Stimulated activated CD8-positive, alpha-beta memory T cell treated with anti-CD3 and anti-CD28 coated beads, Interleukin-4, amount 100 ng/mL, for 1 hour (primary cell): ENCODE data around the gene ALG3.
A peak's percentile ranks its signal among the peaks of the same experiment; 100 is the strongest.

ENCODE experiments used
- DNase-seq, 2 donors: peaks; one replicate each; pipeline ENCODE4 v3.0.0-alpha.2; 2020; ENCODE audit warnings: low read depth in 2 of 2, low spot score in 1 of 2

The ALG3 gene

GRCh38 chr3:184236033-184236410 lies 12.7 kb downstream of the ALG3 start:
- DNase-seq = no peak

- no peak for DNase-seq
Observed at GRCh38 chr3:184235381-184236032, 13.3 kb downstream of the ALG3 start.

GRCh38 chr3:184234671-184235380 lies 13.9 kb downstream of the ALG3 start:
- no peak for DNase-seq

GRCh38 chr3:184234224-184234623 lies 14.5 kb downstream of the ALG3 start:
- no peak for DNase-seq

GRCh38 chr3:184233127-184233843 lies 15.5 kb downstream of the ALG3 start:
- DNase-seq = no peak

- no peak for DNase-seq
Observed at GRCh38 chr3:184231671-184232070, 17.1 kb downstream of the ALG3 start.

GRCh38 chr3:184230603-184231528 lies 17.9 kb downstream of the ALG3 start:
- DNase-seq = no peak

GRCh38 chr3:184230081-184230602 lies 18.6 kb downstream of the ALG3 start:
- DNase-seq = no peak

GRCh38 chr3:184229394-184230080 lies 19.2 kb downstream of the ALG3 start, which contains the start of gene VWA5B2:
Gene VWA5B2, plus strand, starts transcription at chr3:184229585. Its CDS starts 944 bp downstream, at chr3:184230529.
- peak; percentile 31 to 51 for DNase-seq

- DNase-seq = no peak
Observed at GRCh38 chr3:184228376-184229137, 20.2 kb downstream of the ALG3 start.

GRCh38 chr3:184227481-184227935 lies 21.3 kb downstream of the ALG3 start:
- peak; percentile 16 to 21 for DNase-seq

GRCh38 chr3:184223946-184224345 lies 24.8 kb downstream of the ALG3 start:
- DNase-seq = no peak

GRCh38 chr3:184222521-184222920 lies 26.2 kb downstream of the ALG3 start:
- DNase-seq = no peak

GRCh38 chr3:184218814-184219213 lies 29.9 kb downstream of the ALG3 start:
- no peak for DNase-seq

- DNase-seq = no peak
Observed at GRCh38 chr3:184211718-184212117, 37.0 kb downstream of the ALG3 start.

- DNase-seq = no peak
Observed at GRCh38 chr3:184211297-184211696, 37.5 kb downstream of the ALG3 start.

- DNase-seq = no peak
Observed at GRCh38 chr3:184209146-184209923, 39.4 kb downstream of the ALG3 start.

GRCh38 chr3:184203526-184203925 lies 45.2 kb downstream of the ALG3 start:
- DNase-seq = no peak

GRCh38 chr3:184200825-184201224 lies 47.9 kb downstream of the ALG3 start:
- no peak for DNase-seq
